GM21367 (cell line): ENCODE results near the gene LMAN1L.
"Not testable (repeated sequence)": the region's sequence is repeated elsewhere in the genome, so short reads cannot be mapped to it uniquely, and the experiment has no call there.

Experiments used
- ATAC-seq: cut with Tn5 transposase; IDR thresholded peaks from one replicate; pipeline ENCODE4 v1.9.1; 2021; ENCODE audit not compliant: unreplicated experiment

The LMAN1L gene

DNA sequence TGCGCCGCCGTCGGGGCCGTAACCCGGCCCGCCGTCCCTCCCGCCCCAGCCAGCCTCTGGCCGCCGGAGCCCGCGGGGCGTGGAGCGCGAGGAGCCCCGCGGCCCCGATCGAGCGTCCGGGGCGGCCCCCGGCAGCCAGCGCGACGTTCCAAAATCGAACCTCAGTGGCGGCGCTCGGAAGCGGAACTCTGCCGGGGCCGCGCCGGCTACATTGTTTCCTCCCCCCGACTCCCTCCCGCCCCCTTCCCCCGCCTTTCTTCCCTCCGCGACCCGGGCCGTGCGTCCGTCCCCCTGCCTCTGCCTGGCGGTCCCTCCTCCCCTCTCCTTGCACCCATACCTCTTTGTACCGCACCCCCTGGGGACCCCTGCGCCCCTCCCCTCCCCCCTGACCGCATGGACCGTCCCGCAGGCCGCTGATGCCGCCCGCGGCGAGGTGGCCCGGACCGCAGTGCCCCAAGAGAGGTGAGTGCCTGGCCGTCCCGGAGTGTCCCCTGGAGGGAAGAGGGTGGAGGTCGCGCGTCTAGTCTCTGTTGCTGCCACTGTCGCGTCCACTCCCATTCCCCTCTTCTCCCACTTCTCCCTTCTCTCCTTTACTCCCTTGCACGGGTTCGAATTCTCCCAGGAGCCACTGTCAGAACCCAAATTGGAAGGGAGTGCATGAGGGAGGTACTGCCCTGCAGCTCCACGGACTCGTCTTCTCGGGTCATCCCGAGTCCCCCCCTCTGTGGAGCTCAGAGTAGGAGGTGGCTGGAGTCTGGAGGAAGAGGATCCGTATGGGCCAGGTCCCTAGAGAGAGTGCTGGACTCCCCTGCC is 30.2 kb upstream of the LMAN1L start:
- ATAC-seq = no peak

DNA sequence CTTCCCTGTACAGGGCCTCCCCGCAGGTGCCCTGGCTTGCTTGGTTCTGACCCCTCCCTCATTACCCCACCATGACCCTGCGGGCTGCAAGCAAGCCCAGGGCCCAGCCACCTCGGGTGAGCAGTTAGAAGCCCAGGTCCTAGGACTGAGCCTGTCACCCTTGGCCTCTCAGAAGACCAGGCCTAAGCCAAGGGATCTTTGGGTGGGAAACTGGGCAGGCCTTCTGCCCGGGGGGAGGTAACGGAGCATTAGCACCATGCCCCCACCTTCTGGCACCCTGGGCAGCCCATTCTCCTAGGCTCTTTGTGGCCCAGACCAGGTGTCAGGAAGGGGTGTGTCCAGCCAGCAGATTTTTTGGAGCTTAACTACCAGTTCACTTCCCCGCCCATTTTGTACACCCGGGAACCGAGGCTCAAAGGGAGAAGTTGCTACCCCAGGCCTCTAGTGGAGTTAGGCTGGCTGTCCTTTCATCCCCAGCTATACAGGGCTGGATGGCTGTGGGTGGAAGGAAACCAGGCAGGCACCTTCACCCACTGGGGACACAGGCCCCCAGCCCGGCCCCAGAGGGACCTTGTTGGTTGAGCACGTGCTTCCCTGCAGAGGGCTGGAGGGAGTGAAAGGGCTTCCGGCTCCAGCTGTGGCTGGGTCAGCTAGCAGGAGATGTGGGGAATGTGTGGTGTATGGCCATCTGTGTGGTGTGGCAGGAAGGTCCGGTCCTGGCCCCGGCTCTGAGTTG is 29.4 kb upstream of the LMAN1L start:
- no peak for ATAC-seq

DNA sequence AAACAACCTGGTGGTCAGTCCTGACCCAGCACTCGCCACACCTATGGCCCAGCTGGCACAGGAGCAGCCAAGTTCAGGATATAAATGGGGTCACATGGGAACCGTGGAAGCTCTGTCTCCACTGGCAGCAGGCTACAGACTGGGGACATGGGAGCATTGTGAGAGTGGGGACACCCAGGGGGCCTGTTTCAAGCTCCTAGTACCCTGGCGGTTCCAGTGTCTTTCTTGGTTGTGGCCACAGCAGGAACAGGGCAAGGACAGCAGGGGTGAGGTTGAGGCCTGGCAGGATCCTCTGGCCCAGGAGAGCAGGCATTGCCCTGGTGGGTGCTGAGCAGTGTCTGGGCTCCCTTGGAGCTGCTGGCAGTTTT is 28.8 kb upstream of the LMAN1L start:
- ATAC-seq = no peak

DNA sequence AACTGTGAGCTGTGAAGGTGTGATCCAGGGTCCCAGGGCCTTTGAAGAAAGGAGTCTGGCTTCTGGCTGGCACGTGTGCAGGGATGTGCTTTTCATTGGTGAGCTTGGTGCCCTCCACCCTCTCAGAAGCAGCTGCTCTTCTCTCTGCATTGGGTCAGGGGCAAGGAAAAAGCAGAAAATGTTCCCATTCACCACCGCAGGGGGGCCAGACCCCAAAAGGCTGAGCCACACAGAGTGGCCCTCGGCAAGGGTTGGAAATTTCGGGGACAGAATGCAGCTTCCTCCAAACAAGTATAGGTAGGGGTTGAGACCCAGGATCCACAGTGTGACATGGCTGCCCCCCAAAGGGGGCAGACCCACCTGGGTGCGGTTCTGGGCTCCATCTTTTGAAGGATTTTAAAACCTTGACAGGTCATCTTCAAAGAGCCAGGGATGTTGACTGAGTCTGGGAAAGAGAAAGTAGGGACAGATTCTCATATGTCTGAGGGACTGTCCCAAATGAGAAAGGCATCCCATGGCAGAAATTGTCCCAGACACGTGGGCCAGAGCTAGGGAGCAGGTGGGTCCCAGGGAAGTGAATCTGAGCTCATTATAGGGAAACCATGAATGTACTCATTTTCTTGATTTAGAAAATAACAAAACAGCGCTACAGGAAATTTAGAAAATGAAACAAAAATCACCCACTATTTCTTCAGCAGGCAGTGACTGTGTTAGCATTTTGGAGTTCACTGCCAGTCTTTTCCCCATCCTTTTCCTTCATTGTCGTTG is 28.0 kb upstream of the LMAN1L start:
- ATAC-seq = no peak

DNA sequence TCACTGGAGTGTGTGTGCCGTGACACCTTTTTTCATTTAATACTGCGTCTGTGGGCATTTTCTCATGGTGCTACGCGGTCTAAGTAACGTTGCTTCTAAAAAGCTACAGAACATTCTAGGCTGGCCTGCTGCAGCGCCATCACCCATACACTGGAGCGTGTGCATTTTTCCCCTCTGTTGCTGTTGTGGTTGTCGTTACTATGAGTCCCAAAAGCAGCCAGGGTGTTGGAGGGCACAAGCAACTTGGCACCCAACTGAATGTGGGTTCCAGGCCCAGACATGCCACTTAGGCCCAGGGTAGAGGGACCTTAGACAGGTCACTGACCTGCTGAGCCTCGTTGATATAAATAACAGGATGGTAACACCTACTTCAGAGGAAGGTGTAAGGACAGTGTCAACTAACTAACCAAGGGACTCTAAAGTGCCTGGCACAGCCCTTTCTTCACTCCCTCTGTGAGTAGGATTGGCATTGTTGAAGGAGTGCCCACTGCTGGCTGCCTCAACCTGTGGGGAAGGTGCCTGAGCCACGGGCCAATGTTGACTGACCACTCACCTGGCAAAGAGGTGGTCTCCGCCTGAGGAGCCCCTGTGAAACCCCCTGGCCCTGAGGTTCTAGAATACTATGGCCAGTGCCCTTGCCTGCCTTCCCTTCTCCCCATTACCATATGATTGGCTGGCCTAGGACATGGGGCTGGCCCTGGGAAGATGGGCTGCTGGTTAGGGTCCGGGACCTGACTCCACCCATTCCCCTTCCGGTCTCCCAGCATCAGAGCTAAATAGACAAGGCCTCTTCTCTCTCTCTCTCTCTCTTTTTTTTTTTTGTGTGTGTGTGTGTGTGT is 27.2 kb upstream of the LMAN1L start:
- no peak for ATAC-seq

DNA sequence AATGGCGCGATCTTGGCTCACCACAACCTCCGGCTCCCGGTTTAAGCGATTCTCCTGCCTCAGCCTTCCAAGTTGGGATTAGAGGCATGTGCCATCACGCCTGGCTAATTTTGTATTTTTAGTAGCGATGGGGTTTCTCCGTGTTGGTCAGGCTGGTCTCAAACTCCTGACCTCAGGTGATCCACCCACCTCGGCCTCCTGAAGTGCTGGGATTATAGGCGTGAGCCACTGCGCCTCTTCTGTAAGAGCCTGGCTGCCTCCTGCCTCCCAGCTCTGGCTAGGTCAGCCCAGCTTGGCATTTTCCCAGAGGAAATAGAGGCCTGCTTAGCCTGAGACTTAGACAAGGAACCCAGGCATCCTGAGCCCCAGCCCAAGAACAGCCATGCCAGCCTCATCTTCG is 26.6 kb upstream of the LMAN1L start:
- not testable (repeated sequence) for ATAC-seq

DNA sequence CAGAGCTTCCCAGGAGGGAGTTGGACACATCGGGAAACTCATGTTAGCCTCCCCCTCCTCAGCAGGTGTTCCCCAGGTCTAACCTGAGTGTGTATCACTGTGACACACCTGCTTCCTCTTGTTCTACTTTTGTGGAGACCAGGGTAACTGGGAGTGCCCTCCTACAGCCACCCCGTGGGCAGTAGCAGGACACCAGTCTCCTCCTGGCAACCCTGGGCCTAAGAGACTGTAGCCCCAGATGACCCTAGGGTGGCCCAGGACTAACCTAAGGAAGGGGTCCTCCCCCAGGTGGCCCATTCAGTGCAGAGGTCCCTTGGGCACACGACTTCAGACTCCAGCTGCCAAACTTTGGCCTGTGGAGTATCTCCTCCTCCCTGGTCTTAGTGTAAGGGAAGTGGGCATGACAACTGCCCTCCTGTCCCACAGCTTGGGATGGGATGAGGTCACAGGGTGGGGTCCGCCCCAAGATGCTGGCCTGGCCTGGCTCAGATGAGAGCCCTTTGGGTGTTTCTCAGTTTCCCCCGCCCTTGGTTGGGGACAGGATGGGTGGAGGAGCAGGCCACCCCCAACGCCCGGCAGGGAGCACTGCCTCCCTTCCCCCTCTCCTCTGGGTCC is 26.0 kb upstream of the LMAN1L start:
- ATAC-seq = no peak

DNA sequence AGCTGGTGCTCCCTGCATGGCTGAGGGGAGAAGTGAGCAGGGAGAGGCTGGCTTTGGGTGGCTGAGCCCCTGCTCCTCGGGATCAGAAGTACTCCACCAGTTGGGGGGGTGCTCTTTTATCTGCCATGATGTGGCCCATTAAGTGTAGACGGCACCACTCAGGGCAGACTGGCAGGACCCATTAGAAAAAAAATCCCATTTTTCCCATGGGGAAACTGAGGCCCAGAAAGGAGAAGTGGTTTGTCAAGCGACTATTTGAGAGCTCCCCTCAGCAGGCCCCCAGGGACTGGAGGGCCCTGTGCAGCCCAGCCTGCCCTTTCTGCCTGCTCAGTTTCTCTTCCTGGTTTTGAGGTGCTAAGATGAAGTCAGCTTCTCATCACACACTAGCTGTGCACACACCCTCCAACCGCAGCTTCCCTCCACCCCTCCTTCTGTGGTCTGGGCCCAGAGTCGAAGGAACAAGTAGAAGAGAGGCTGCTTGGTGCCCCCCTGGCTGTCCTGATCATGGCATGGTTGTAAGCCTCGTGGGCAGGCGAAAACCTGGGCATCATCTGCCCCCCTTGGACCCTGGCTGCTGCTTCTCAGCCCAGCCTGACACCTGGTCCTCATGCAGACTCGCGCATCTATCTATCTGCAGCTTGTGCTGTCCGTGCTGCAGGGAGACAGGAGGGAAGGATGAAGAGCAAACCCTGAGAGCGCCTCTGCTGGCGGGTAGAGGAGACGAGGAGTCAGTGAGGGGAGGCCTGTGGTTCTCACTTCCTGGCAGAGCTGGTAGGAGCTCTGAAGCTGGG is 25.2 kb upstream of the LMAN1L start:
- peak; percentile 29 for ATAC-seq

DNA sequence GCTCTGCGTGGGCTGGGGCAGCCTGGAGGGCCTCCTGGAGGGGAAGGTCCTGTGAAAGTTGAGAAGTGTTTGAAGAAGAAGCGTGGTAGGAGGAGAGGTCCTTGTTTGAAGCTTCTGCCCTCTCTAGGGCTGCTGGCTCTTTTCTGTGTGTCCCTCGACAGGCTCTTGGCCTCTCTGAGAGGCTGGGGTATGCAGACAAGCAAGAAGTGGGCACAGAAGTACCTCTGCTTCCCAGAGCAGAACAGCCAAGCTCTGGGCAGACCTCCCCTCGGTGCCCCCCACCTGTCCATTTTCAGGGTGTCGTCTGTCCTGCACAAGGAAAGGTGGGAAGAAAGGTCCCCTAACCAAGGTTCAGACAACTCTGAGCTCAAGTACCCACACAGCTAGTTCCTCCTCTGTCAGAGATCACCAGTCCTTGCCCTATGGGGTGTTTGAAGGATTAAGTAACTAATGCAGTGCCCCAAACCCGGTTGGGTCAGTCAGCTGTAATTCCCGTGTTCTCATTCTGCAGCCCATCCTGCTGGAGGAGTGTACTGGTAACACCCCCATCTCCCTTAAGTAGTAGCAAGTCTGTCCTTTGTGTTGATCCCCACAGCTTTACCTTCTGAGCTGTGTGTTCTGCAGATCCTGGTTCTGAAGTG is 24.5 kb upstream of the LMAN1L start:
- ATAC-seq = no peak

DNA sequence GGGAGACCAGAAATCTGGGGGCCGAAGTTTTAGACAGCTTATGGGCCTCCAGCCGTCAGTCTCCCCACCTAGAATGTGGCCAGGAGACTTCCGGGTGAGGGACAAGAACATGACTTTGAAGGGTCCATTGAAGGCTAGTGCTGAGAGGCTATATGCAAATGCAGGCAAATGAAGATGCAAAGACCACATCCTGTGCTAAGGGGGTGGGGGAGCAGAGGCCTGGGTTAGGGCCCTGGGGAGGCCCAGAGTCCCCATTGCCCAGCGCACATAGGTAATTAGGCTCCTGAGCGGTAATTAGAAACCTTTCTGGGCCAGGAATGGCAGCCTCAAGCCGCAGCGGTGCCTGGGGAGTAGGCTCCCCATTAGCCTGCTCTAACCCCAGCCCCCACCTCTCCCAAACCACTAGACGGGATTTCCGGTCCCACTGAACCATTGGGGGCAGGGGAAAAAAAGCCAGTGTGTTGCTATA is 23.9 kb upstream of the LMAN1L start:
- peak; percentile 23 for ATAC-seq

DNA sequence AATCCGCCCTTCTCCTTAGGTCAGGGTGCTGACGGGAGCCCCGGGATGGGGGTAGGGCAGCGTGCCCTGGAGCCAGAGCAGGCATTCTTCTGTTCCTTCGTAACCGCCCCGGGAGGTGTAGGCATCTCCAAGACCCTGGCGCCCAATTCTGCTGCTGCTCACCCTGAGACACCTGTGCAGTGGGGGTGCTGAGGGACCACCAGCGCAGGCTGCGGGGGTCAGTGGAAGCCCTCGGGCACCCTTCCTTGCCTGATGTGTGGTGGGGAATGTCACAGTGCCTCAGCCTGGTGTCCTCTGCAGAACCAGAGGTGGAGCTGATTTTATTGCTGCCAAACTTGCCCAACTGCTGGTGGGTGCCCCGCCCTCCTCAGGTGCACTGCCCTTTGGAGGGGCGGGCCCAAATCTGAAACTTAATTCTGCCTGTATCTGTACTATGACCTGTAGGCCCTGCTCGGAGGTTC is 23.4 kb upstream of the LMAN1L start:
- no peak for ATAC-seq

DNA sequence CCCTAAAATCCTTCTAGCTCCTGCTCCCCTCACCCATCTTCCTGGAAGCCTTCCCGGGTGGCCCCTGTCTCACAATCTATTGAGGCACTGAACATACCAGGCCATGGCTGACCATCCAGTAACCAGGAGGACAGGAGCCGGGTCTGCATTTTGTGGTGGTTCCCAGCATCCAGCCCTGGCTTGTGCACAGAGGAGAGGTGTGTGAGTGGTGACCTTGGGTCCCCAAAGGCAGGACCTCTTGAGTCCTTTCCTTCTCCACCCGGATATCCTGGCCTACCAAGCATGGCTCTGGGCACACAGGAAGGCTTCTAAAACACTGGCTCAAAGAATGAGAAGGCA is 22.9 kb upstream of the LMAN1L start:
- ATAC-seq = no peak

DNA sequence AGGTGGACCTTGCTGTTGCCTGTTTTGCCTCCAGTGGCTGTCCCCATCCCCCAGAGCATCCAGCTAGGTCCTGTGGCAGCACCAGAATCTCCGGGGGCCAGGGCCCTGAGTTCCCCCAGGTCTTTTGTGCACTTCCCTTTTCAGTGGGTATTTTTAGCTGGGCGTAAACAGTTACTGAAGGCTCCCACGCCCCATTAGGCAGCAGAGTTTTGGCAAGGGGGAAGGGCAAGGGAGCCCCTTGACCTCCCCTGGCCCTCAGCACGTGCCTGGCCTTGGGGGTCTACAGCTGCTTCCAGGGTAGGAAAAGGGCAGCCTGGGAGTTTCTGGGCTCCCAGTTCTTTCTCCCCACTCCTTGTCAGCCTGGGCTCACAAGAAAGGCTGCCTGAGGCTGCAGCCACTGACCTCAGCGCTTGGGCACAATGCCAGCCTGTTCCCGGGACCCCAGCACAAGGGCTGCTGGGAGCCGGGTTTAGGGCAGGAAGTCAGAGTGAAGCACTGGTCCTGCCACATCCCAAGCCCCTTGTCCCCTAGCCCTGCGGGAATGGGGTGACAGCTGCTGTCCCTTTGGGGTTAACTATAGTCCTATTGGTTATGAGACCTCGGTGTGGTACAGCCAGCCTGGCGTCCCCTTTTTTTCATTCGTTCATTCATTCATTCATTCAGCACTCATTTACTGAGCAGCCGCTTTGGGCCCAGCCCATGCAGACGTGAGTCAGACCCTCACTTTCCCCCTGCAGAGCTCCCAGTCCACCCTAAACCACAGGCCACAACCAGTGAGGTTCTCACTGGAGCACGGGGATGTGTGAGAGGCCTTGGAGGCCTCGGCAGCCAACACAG is 22.3 kb upstream of the LMAN1L start:
- no peak for ATAC-seq

DNA sequence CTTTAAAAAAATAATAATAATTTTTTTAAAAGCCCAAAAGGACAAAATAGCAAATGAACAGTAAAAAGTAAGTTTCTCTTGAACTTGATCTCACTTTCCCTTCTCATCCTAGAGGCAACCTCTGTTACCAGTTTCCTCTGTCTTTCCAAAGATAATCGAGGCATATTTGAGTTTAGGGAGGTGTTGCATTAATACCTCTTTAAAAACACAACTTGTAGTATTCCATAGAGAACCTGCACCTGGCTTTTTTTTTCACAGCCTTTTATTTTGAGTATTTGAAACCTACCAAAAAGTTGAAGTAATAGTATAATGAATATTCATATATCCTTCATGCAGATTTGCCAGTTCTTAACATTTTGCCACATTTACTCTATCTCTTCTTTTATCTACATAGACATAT is 21.6 kb upstream of the LMAN1L start:
- no peak for ATAC-seq

DNA sequence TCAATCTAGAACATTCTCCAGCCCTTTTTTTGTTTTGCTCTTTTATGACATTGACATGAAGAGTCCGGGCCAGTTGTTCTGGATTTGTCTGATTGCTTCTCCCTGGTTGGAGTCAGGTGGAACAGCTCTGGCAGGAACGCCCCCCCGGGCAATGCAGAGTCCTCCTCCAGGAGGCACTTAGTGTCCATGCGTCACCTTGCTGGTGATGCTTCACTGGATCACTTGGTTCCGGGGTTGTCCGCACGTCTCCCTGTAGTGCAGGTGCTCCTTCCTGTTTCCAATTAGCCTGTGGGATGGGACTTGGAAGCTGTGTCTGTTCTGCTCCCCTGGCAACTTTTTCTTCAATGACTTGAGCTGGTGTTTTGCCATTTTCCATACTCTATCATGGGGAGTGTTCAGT is 21.0 kb upstream of the LMAN1L start:
- no peak for ATAC-seq

DNA sequence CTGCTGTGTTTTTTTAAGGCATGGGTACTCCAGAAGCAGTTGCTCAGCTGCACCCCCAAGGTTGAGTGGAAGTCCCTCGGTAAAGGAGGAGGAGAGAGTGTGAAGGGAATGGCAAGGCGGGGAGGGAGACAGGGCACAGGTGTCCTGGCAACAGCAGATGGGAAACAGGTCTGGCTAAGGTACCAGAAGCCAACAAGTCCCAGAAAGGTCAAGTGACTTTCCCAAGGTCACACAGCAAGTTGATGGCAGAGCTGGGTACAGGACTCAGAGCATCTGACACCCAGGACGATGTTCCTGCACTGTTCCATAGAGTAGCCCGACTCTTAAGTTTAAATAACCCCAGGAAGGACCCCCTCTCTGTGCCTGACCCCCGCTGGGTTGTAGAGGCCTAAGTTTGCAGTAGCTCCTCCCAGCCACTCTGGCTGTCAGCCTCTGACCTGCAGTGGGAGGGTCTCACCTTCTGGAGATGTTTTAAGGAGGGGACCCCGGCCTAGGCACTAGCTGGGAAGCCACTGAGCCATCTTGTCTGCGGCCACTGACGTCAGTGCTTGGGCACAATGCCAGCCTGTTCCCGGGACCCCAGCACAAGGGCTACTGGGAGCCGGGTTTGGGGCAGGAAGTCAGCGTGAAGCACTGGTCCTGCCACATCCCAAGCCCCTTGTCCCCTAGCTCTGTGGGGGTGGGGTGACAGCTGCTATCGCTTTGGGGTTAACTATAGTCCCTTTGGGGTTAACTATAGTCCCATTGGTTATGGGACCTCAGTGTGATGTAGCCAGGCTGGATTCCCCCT is 20.2 kb upstream of the LMAN1L start:
- no peak for ATAC-seq
